Transverse colon (tissue), 4 donors: ENCODE data around the gene SRSF2.

Experiments
- EP300 ChIP-seq: sonication (generic); formaldehyde crosslinking; IDR thresholded peaks from one replicate; pipeline ENCODE4 v1.6.1; 2017; ENCODE audit warnings: antibody characterized with exemption, low read depth
- POLR2AphosphoS5 ChIP-seq, 3 donors: sonication (generic); formaldehyde crosslinking; IDR thresholded peaks; one replicate each; pipeline ENCODE4 v1.6.1; 2016; ENCODE audit warnings: antibody characterized with exemption in 3 of 3
- TF ChIP-seq, protein P1 (sequence below), 5 experiments: fragments of 200-600 bp in 3 of 5; fragments of 450-650 bp in 2 of 5; sonication (generic) in 3 of 5; IDR thresholded peaks; 1 replicate in 2 of 5; 2 replicates in 3 of 5; pipeline ENCODE4 v1.5.1; 2016 to 2017; ENCODE audit warnings: antibody characterized with exemption in 5 of 5, inconsistent platforms in 3 of 5, mild to moderate bottlenecking in 2 of 5, moderate library complexity in 1 of 5

DNA sequence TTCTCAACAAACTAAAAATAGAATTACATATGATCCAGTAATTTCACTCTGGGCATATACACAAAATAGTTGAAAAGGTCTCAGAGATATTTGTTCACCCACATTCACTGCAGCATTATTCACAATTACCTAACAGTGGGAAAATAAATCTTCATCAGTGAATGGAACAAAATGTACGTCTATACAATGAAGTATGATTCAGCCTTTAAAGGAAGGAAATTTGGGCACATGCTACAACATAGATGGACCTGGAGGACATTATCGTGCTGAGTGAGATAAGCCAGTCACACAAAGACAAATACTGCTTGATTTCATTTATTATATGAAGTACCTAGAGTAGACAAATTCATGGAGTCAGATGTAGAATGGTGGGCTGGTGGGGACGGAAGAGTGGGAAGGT, 47.8 kb upstream of the SRSF2 start:
- no peak for TF ChIP-seq EP300
- TF ChIP-seq, protein P1, sequence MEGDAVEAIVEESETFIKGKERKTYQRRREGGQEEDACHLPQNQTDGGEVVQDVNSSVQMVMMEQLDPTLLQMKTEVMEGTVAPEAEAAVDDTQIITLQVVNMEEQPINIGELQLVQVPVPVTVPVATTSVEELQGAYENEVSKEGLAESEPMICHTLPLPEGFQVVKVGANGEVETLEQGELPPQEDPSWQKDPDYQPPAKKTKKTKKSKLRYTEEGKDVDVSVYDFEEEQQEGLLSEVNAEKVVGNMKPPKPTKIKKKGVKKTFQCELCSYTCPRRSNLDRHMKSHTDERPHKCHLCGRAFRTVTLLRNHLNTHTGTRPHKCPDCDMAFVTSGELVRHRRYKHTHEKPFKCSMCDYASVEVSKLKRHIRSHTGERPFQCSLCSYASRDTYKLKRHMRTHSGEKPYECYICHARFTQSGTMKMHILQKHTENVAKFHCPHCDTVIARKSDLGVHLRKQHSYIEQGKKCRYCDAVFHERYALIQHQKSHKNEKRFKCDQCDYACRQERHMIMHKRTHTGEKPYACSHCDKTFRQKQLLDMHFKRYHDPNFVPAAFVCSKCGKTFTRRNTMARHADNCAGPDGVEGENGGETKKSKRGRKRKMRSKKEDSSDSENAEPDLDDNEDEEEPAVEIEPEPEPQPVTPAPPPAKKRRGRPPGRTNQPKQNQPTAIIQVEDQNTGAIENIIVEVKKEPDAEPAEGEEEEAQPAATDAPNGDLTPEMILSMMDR (IDR thresholded peaks at IDR 0.05), result no peak
- no peak for TF ChIP-seq POLR2AphosphoS5 (IDR thresholded peaks at IDR 0.05)
